Panc1 (cell line): ENCODE measurements around the gene DDX11.
"Not testable (repeated sequence)": the region's sequence is repeated elsewhere in the genome, so short reads cannot be mapped to it uniquely, and the experiment has no call there.

Experiments used
- POLR2AphosphoS5 ChIP-seq: IDR thresholded peaks from 2 replicates; pipeline ENCODE4 v1.6.1; 2012; ENCODE audit warnings: mild to moderate bottlenecking, low read depth, low read length, moderate library complexity
- TCF7L2 ChIP-seq: IDR thresholded peaks from 2 replicates; pipeline ENCODE4 v1.6.1; 2011; ENCODE audit warnings: mild to moderate bottlenecking, low read depth, low read length, inconsistent platforms
- TF ChIP-seq, protein P1 (sequence below): fragments of 450-650 bp; IDR thresholded peaks from 2 replicates; pipeline ENCODE4 v1.5.1; 2017; ENCODE audit warnings: mild to moderate bottlenecking

DNA sequence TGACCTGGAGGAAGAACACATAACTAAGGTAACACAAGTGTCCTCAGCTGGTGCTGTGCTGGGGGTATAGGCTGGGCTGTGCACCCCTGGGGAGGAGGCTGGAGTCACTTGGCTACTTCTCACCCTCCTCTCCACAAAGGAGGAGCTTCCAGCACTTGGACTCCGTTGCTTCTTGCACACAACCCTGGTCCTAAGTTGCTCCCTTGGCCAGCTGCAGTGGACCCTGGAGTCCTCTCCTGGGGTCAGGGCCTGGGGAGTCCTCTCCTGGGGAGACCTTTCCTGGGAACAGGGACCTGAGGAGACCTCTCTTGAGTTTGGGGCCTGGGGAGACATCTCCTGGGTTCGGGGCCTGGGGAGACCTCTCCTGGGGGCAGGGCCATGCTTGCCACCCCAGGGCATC, 14.3 kb downstream of the DDX11 start:
- not testable (repeated sequence) for TF ChIP-seq TCF7L2, POLR2AphosphoS5
- TF ChIP-seq, protein P1, sequence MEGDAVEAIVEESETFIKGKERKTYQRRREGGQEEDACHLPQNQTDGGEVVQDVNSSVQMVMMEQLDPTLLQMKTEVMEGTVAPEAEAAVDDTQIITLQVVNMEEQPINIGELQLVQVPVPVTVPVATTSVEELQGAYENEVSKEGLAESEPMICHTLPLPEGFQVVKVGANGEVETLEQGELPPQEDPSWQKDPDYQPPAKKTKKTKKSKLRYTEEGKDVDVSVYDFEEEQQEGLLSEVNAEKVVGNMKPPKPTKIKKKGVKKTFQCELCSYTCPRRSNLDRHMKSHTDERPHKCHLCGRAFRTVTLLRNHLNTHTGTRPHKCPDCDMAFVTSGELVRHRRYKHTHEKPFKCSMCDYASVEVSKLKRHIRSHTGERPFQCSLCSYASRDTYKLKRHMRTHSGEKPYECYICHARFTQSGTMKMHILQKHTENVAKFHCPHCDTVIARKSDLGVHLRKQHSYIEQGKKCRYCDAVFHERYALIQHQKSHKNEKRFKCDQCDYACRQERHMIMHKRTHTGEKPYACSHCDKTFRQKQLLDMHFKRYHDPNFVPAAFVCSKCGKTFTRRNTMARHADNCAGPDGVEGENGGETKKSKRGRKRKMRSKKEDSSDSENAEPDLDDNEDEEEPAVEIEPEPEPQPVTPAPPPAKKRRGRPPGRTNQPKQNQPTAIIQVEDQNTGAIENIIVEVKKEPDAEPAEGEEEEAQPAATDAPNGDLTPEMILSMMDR, result not testable (repeated sequence)
